ENCODE results near the gene CYP1A2. TPM values are rescaled to one million over a fixed set of nuclear protein-coding genes. Genes with fewer than 3 reads are reported as not detected.
"Not testable (repeated sequence)": the region's sequence is repeated elsewhere in the genome, so short reads cannot be mapped to it uniquely, and the experiment has no call there.

The CYP1A2 gene
- total RNA-seq = not detected in 2 replicates

- no peak for DNase-seq (ENCODE audit: low read depth in 2 of 2)
Observed at GRCh38 chr15:74748322-74748946, at the start of gene CYP1A2. Gene CYP1A2 (plus strand): TSS chr15:74748845. CDS start chr15:74749739, 894 bp downstream.

DNA sequence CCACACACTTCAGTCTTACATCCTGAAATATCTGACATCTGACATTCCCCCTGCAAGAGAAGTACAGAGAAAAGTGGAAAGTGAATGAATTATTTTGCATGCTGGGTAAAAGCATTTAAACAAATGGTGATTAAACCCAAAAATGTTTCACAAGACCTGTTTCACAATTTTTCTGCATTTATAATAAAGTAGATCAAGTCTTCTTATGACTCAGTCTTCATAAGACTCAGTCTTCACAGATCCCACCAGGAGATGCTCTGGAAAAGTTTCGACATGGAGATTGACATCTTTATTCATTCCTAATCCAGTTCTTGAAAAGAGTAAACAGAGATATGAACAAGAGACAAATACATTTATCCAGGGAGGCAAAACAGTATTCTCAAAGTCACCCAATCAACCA is 39.6 kb upstream of the CYP1A2 start:
- DNase-seq (ENCODE audit: low read depth in 2 of 2) = no peak

GRCh38 chr15:74709892-74710291 is 38.8 kb upstream of the CYP1A2 start:
- no peak for DNase-seq (ENCODE audit: low read depth in 2 of 2)

DNA sequence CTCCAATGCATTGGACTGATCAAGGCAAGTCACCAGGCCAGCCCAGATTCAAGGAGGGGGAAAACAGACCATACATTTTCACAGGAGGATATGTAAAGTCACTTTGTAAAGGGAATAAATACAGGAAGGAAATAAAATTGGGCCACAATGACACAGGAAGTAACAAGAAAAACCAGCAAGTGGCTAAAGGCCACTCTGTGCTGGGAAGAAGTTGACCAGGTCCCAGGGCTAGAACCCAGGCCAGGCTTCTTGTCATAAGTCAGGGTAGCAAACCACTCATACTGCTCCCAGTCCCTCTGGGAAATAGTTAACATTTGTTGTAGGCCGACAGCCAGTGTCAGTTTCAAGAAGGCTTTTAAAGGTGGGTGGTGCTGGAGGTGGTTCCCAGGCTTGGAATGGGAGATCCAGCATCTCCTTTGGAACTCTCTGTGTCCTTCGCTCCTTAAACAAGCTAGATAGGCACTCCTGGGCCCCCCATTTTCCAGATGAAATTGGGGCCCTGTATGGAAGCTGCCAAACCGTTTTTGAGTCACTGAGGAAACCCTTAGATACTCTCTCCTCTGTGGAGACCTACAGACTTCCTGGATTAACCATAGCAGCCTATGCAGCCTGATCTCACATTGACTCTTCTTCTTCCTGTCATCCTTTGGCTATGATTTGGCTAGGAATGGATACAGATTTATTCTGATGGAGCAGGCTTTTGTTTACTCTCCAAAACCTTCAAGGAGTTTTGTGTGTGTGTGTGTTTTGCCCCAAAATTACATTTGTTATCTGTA is 38.1 kb upstream of the CYP1A2 start:
- DNase-seq (ENCODE audit: low read depth in 2 of 2) = no peak

DNA sequence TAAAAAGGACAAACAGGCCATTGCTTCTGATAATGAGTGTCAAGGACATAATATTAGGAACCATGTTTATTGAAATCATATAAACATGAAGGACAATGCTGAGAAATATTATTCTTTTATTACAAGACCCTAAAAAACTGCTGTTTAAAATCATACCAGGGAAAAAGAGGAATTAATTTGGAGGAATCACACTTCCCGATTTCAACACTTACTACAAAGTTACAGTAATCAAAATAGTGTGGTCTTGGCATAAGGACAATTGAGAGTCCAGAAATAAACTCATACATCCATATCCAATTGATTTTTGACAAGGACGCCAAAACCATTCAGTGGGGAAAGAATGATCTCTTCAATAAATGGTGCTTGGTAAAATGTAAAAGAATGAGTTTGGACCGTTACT is 36.3 kb upstream of the CYP1A2 start:
- no peak for DNase-seq (ENCODE audit: low read depth in 2 of 2)

GRCh38 chr15:74716651-74717050 is 32.0 kb upstream of the CYP1A2 start:
- DNase-seq (ENCODE audit: low read depth in 2 of 2) = no peak

DNA sequence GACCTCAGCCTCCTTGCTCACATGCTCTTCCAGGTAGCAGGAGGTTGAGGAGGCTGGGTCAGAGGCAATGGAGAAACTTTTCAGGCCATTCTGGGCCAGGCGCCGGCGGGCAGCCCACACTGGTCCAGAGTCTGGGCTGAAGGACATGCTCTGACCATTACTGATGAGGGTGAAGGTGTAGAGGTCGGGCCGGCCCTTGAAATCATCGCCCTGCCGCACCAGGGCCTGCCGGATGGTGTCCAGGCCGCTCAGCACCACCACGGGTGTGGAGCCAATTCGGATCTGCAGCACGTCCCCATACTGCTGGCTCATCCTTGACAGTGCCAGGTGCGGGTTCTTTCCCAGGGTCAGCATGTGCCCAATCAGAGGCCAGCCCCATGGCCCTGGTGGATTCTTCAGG is 26.1 kb upstream of the CYP1A2 start:
- no peak for DNase-seq (ENCODE audit: low read depth in 2 of 2)

DNA sequence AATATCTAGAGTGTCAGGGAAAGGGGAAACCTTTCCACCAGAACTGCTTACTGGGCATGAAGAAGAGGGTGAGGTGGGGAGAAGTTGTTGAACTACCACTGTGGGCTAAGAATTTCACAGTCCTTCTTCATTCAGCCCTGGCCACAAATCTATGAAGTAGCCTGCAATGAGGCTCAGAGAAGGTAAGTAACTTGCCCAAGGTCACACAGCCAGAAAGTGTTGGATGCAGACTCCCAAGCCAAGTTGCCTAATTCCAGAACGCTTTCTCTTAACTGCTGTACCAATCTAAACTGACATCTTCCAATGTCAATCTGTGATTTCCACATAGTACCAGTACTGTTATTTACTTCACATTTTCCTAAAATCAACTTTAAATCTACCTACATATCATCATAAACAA is 25.5 kb upstream of the CYP1A2 start:
- no peak for DNase-seq (ENCODE audit: low read depth in 2 of 2)

GRCh38 chr15:74723754-74724334 is 24.8 kb upstream of the CYP1A2 start:
- DNase-seq (ENCODE audit: low read depth in 2 of 2) = peak; percentile 51 to 83

- DNase-seq (ENCODE audit: low read depth in 2 of 2) = no peak
Observed at GRCh38 chr15:74724570-74725224, 23.9 kb upstream of the CYP1A2 start.

DNA sequence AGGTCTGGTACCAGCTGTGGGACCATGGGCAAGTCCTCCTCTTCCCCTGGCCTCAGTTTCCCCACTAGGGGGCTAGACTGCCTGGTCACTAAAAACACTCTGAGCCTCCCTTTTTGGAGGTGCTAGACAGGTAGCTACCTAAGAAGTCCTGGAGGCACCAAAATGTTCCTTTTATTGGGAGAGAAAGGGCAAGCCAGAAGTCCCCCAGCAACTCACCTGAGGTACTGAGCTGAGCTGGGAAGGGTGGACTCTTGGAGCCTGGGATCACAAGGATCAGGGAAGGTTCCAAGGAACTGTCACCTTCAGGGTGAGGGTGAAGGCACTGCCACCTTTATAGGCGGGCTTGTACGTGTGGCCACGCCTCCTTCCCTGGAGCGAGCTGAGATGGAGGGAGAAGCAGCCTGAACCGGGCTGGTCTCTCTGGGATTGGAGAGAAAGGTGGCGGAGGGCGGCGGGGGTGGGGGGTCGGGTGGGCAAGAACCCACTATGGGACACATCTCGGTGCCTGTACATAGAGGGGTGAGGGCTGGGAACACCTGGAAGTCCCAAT is 23.3 kb upstream of the CYP1A2 start, which contains the start of gene CYP1A1:
Gene CYP1A1 (minus strand): TSS at position 304 of the 550 bp plus-strand sequence. CDS start 2,431 bp downstream, outside the sequence.
- DNase-seq (ENCODE audit: low read depth in 2 of 2) = peak in 1 of 2 donors; percentile 18

DNA sequence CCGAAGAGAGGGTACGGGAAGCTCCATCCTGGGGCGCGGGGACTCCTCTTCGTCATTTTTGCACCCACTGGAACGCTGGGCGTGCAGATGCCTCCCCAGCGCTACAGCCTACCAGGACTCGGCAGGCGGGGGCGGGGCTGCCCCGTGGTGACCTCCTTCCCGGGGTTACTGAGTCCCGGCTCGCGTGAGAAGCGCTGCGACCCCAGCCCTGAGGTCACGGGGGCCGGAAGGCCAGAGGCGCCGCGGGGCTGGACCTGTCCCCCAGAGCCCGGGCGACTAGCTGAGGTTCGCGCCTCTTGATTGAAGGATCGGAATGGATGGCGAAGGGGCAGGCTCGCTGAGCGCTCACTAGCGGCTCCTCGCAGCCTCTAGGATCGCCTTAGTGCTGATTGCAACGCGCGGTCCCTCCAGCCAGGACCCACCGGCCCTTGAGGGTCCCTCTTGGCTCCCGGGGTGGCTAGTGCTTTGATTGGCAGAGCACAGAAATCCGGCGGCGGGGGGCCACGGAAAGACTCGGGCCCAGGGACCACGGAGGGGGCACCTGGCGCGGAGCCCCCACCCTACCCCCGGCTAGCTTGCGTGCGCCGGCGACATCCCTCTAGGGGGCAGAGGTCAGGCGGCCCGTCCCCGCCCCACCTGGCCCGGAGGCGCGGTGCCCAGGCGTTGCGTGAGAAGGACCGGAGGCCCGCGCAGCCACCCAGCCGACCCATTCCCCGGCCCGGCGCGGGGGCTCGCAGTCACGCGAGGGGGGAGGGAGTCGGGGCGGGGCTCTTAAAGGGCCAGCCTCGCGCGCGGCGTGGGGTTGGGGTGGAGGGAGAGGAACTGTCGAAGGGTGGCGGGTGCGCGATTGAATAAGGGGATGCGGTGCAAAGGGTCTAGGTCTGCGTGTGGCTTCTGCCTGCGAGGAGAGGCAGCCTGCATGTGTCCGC is 22.5 kb upstream of the CYP1A2 start:
- DNase-seq (ENCODE audit: low read depth in 2 of 2) = peak; percentile 31 to 78

DNA sequence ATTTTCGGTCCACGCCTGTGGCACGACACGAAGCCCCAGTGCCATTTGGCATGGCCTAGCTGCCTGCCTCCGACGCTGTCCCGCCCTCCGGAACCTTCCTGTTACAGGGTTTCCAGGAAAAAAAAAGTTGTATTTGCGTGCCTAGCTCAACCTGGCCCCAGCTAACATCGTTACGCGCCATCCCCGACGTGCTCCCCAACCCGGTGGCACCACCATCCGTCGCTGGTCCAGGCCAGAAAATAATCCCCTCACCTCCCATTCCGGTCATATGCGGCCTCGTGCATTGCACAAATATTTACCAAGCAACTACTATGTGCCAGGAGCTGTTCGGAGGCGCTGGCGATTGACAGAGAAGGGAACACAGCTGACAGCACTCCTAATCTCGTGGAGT is 21.9 kb upstream of the CYP1A2 start:
- DNase-seq (ENCODE audit: low read depth in 2 of 2) = peak in 1 of 2 donors; percentile 77

GRCh38 chr15:74727727-74728126 is 20.9 kb upstream of the CYP1A2 start:
- no peak for DNase-seq (ENCODE audit: low read depth in 2 of 2)

GRCh38 chr15:74728699-74729098 is 19.9 kb upstream of the CYP1A2 start:
- not testable (repeated sequence) for DNase-seq (ENCODE audit: low read depth in 2 of 2)

DNA sequence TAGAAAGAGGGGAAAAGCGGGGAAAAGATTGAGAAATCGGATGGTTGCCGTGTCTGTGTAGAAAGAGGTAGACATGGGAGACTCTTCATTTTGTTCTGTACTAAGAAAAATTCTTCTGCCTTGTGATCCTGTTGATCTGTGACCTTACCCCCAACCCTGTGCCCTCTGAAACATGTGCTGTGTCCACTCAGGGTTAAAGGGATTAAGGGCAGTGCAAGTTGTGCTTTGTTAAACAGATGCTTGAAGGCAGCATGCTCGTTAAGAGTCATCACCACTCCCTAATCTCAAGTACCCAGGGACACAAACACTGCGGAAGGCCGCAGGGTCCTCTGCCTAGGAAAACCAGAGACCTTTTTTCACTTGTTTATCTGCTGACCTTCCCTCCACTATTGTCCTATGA is 19.3 kb upstream of the CYP1A2 start:
- not testable (repeated sequence) for DNase-seq (ENCODE audit: low read depth in 2 of 2)

DNA sequence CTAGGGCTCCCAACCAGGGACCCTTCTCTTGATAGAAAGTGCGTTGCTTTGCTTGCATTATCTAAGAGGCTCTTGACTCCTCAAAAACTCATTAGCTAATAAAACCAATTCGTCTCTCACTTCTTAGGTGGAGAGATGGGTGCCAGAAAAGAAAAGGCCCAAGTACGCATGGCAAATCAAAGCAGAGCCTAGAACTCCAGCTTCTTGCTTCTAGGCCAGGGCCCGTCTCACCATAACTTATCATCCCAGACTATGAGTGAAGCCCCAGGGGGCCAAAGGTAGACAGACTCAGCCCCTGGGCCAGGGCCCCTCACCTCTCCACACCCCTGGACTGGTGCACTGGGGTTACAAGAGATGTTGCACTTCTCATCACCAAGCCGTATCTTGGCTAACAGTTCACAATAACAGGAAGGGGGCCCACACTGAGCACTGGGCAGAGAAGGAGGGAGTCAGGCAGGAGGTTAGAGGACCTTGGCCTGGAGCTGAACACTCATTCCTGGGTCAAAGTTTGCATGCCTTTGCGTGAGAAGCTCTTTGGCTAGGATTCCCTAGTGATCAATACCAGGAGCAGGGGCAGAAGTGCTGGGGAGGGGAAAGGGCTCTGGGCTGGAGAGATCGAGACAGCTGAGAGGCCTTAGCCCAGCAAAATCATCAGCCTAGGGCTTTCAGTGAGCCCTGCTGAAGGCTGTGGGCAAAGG is 17.9 kb upstream of the CYP1A2 start:
- peak in 1 of 2 donors; percentile 52 for DNase-seq (ENCODE audit: low read depth in 2 of 2)

- DNase-seq (ENCODE audit: low read depth in 2 of 2) = no peak
Observed at GRCh38 chr15:74732846-74733245, 15.8 kb upstream of the CYP1A2 start.

- no peak for DNase-seq (ENCODE audit: low read depth in 2 of 2)
Observed at GRCh38 chr15:74733269-74733668, 15.4 kb upstream of the CYP1A2 start.

DNA sequence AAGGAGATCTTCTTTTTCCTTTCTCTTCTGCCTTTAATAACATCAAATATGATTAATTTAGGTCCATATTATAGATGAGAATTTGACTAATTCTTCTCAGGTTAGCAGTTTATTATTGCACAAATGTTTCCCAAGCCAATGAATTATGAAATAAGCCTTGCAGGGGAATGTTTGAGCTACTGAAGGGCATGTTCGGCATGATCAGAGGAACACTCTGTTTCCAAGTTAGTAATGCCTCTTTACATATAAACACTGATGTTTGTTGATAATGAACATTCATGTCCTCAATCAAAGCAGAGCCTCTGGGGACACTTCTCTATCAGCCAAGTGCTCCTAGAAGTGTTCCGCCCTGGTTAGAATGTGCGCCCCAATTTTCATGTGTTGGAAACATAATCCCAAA is 13.3 kb upstream of the CYP1A2 start:
- no peak for DNase-seq (ENCODE audit: low read depth in 2 of 2)
